AG09319 (cell line): ENCODE results near the gene TDP1.

Experiments
- DNase-seq: peaks from one replicate; pipeline ENCODE4 v3.0.0-alpha.2; 2010; ENCODE audit warnings: low read depth; ENCODE audit errors: extremely low read depth
- TF ChIP-seq, protein P1 (sequence below): IDR thresholded peaks from 2 replicates; pipeline ENCODE4 v1.5.1; 2011; ENCODE audit warnings: low read depth, mild to moderate bottlenecking, inconsistent platforms, low read length, moderate library complexity

The TDP1 gene

DNA sequence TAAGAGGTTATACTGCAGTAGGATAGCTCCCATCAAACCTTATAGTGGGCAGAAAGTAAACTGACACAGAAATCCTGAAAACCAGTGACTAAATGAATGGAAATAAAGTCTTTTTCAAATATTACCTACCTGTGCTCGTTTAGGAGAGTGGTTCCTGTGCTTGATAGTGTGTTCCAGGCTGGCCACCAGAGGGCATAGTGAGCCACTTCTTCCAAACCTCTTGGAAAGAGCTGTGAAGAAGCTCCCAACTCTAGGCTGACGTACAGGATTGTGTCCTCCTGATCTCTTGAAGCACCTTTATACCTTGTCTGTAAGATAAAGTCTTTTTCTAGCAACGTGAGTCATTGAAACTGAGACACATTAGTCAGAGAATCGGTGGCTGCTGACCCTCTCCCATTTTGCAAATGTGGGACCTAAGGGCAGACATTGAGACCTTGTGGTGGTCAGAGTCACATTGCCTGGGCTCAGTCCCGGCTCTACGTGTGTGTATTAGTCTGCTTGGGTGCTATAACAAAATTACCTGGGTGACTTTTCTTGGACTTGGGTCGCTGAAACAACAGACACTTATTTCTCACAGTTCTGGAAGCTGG, 17.6 kb downstream of the TDP1 start:
- TF ChIP-seq, protein P1, sequence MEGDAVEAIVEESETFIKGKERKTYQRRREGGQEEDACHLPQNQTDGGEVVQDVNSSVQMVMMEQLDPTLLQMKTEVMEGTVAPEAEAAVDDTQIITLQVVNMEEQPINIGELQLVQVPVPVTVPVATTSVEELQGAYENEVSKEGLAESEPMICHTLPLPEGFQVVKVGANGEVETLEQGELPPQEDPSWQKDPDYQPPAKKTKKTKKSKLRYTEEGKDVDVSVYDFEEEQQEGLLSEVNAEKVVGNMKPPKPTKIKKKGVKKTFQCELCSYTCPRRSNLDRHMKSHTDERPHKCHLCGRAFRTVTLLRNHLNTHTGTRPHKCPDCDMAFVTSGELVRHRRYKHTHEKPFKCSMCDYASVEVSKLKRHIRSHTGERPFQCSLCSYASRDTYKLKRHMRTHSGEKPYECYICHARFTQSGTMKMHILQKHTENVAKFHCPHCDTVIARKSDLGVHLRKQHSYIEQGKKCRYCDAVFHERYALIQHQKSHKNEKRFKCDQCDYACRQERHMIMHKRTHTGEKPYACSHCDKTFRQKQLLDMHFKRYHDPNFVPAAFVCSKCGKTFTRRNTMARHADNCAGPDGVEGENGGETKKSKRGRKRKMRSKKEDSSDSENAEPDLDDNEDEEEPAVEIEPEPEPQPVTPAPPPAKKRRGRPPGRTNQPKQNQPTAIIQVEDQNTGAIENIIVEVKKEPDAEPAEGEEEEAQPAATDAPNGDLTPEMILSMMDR = peak; percentile 90
- DNase-seq = no peak

DNA sequence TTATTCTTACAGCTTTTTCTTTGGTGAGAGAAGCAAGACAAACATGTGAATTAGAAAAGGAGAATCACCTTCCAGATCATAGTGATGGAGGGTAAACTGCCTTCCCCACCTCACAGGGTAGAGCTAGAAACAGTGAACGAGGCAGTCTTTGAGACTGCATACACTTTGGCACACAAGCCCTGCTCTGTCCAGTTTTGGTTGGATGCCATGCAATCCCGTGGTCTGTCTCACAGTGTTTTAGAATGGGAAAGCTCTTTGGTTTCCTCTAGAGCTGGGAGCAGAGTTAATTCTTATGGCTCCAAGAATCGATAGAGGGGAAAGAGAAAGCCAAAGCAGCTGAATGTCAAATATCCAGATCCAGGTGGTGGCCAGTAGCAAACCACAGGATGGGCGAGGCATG, 21.9 kb downstream of the TDP1 start:
- DNase-seq = no peak
- TF ChIP-seq, protein P1 = no peak

DNA sequence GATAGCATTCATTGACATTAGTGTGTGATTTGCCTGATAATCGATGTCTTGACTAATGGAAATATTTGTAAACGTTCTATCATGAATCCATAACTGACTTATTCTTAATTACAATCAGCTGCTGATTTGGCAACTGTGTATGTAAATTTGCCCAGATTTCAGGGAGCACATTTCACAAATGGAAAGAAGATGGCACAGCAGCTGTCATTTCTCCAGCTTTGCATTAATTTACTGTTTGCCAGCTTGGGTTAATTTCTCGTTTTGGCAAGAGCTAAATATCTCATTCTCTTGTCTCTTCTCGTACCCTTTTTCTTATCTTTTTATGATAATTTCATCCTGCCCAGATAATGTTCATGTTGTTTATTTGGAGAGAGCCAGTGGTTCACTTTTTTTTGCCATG, 22.9 kb downstream of the TDP1 start:
- TF ChIP-seq, protein P1 = no peak

DNA sequence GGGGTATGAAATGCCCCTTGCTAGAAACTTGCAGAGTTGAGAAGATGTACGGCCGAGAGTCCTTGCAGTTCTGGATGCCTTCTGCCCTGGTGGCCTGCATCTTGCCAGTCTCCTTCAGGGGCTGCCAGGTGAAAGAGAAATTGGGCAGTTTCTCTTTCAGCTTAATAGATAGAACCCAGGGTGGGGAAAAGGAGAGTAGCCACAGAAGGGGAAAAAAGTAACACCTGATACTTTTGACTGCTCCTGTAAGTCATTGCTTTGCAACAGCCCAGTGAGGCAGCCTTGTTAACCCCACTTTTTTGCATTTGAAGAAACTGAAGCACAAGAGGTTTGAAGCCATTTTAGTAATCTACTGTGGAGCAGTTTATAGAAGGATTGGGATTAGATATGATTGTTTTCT, 27.6 kb downstream of the TDP1 start:
- DNase-seq = no peak
- TF ChIP-seq, protein P1 = no peak

More for the DNA sequence above, 22.9 kb downstream of the TDP1 start:
- no peak for DNase-seq

DNA sequence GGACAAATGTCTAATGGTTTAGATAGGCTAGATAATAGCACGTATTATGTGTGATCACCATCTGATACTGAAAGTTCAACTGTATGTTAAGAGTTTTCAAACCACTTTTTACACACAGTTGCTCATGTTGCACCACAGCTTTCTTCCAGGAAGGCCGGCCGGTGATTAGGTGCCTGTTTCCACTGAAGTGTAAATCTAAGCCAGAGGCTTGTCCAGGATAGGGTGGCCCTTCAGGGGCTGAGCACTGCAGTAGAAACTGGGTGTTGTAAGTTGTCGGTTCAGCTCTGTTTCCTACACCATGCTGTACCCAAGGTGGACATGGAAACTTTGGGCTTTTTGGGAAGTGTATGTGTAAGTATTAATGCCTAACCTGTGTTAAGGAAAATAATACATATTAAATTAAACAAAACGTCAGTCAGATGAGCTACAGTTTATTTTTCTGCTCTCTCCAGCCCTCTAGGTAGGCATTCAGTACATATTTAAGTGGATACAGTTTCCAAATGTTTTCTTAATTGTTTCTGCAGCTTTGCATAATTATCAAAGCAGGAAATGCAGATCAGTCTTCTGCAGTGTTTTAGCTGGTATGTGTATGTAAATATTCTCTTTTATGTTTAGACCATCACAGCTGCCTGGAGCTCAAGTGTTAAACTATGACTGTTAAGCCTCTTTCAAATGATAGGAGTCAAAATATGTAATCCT, 30.9 kb downstream of the TDP1 start:
- no peak for DNase-seq
- TF ChIP-seq, protein P1 = no peak

DNA sequence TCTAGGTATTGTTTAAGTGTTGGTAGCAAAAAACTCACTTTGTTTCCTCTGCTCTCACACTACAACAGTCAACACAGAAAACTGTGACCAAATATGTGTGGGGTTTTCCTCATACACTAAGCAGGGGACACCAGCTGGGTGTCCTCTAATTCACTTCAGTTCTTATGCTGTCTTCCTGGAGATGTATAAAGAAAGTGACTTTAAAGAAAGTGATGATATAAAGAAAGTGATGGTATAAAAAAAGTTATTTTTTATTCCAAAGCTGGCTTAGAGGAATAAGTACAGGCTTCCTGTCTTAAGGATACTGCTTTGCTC, 31.4 kb downstream of the TDP1 start:
- TF ChIP-seq, protein P1 = no peak
- no peak for DNase-seq

DNA sequence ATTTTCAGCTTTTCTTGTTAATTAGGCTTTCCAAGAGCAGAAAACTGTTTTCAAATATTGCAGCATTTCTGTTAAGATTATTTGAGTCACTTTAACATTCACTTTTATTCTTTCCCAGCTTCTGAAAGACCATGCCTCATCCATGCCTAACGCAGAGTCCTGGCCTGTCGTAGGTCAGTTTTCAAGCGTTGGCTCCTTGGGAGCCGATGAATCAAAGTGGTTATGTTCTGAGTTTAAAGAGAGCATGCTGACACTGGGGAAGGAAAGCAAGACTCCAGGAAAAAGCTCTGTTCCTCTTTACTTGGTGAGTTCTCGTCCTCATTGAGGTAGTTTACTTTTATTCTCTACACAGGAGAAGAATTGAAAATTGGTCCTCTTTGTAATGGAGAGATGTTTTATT, 33.1 kb downstream of the TDP1 start:
- no peak for DNase-seq
- TF ChIP-seq, protein P1 = no peak
